A673 (cell line): ENCODE data around the gene EPC1. TPM values are rescaled to one million over a fixed set of nuclear protein-coding genes. Genes with fewer than 3 reads are reported as not detected.

ENCODE experiments used
- BruUV-seq: library from RNA; stranded (reverse); fragments of 400-500 nt; replicated peaks from 2 replicates; lab custom pipeline; 2021; lab: Mats Ljungman, UMichigan
- CTCF ChIA-PET: fragments of 300-600 bp; sonication (Branson Sonifier 250); formaldehyde crosslinking; loops from one replicate; lab custom pipeline; 2022; ENCODE audit warnings: antibody characterized with exemption; lab: Charles Lee
- POLR2A ChIA-PET: fragments of 300-600 bp; sonication (Branson Sonifier 250); formaldehyde crosslinking; loops from one replicate; lab custom pipeline; 2022; ENCODE audit warnings: antibody characterized with exemption; ENCODE audit not compliant: low non-redundant PET; lab: Charles Lee
- DNase-seq: peaks from one replicate; pipeline ENCODE4 v3.0.0-alpha.2; 2015; ENCODE audit warnings: low spot score
- H3K27ac ChIP-seq: fragments of 200-600 bp; sonication (generic); 2 replicates; pipeline ENCODE4 v1.5.1; 2016; ENCODE audit warnings: mixed run types, low read depth, mild to moderate bottlenecking, mixed read lengths, antibody characterized with exemption, low read length; ENCODE audit not compliant: poor library complexity, severe bottlenecking
- H3K27me3 ChIP-seq: fragments of 200-600 bp; sonication (generic); replicated peaks from 2 replicates; pipeline ENCODE4 v1.6.1; 2017; ENCODE audit warnings: mixed run types, low read depth, mild to moderate bottlenecking, mixed read lengths, antibody characterized with exemption, low read length; ENCODE audit not compliant: insufficient read depth, poor library complexity
- H3K36me3 ChIP-seq: fragments of 200-600 bp; sonication (generic); 2 replicates; pipeline ENCODE4 v1.6.1; 2016; ENCODE audit warnings: mixed run types, mild to moderate bottlenecking, mixed read lengths, antibody characterized with exemption, low read length; ENCODE audit not compliant: insufficient read depth, poor library complexity, severe bottlenecking
- H3K4me1 ChIP-seq: fragments of 200-600 bp; sonication (generic); 2 replicates; pipeline ENCODE4 v1.6.1; 2017; ENCODE audit warnings: mixed run types, mild to moderate bottlenecking, mixed read lengths, antibody characterized with exemption, low read length; ENCODE audit not compliant: insufficient read depth, poor library complexity, severe bottlenecking
- H3K4me3 ChIP-seq: fragments of 200-600 bp; sonication (generic); 2 replicates; pipeline ENCODE4 v1.5.1; 2016; ENCODE audit warnings: low read depth, mixed run types, mild to moderate bottlenecking, mixed read lengths, low read length; ENCODE audit not compliant: poor library complexity, severe bottlenecking
- H3K9me3 ChIP-seq: fragments of 200-600 bp; sonication (generic); 2 replicates; pipeline ENCODE4 v1.6.1; 2016; ENCODE audit warnings: mixed run types, low read depth, mild to moderate bottlenecking, mixed read lengths, antibody characterized with exemption, low read length; ENCODE audit not compliant: poor library complexity, severe bottlenecking
- EZH2 ChIP-seq: fragments of 200-600 bp; sonication (generic); IDR thresholded peaks from 2 replicates; pipeline ENCODE4 v1.6.1; 2017; ENCODE audit warnings: borderline replicate concordance, low read depth, mild to moderate bottlenecking, mixed read lengths, antibody characterized with exemption, low read length; ENCODE audit not compliant: poor library complexity, severe bottlenecking
- intact Hi-C: fragments of 100-400 bp; cut with micrococcal nuclease; formaldehyde crosslinking; loops from one replicate; pipeline ENCODE4 v1.10.0; 2022; ENCODE audit not compliant: unreplicated experiment
- total RNA-seq: library from RNA; stranded (reverse); gene quantifications from 2 replicates; pipeline ENCODE4 v1.2.3, GENCODE V29; 2021
- TF ChIP-seq, protein P1 (sequence below): fragments of 300-800, 200-600 bp; sonication (generic); conservative IDR thresholded peaks from 2 replicates; pipeline ENCODE4 v1.5.1; 2017; ENCODE audit warnings: low read depth, mild to moderate bottlenecking, antibody characterized with exemption, low read length, moderate library complexity, mixed read lengths

The EPC1 gene
- total RNA-seq, 1 experiment from 2014 or later: 75.8 TPM

GRCh38 chr10:32298075-32298812 is 48.7 kb downstream of the EPC1 start:
- Histone ChIP-seq H3K27me3 (no peaks in the 10 kb centered on the region), H3K4me1 (peaks cover 15% of the 10 kb centered on the region), H3K9me3 (no peaks in the 10 kb centered on the region), H3K27ac (no peak overlapping the region), H3K36me3 (peaks cover 56% of the 10 kb centered on the region), H3K4me3 (no peak overlapping the region)
- TF ChIP-seq EZH2: no peak
- TF ChIP-seq, protein P1, sequence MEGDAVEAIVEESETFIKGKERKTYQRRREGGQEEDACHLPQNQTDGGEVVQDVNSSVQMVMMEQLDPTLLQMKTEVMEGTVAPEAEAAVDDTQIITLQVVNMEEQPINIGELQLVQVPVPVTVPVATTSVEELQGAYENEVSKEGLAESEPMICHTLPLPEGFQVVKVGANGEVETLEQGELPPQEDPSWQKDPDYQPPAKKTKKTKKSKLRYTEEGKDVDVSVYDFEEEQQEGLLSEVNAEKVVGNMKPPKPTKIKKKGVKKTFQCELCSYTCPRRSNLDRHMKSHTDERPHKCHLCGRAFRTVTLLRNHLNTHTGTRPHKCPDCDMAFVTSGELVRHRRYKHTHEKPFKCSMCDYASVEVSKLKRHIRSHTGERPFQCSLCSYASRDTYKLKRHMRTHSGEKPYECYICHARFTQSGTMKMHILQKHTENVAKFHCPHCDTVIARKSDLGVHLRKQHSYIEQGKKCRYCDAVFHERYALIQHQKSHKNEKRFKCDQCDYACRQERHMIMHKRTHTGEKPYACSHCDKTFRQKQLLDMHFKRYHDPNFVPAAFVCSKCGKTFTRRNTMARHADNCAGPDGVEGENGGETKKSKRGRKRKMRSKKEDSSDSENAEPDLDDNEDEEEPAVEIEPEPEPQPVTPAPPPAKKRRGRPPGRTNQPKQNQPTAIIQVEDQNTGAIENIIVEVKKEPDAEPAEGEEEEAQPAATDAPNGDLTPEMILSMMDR: no peak
- intact Hi-C loops: no loop called here
- ChIA-PET CTCF (no interaction called here), POLR2A (no interaction called here)
- no peak for DNase-seq
- BruUV-seq: no TSS peak

- no peak for TF ChIP-seq EZH2
- TF ChIP-seq, protein P1: no peak
- no peak for DNase-seq
- ChIA-PET CTCF (no interaction called here), POLR2A (no interaction called here)
- no peak overlapping the region for H3K27ac ChIP-seq
- intact Hi-C loops: no loop called here
- no peak overlapping the region for H3K4me3 ChIP-seq
- no TSS peak for BruUV-seq
- H3K4me1 ChIP-seq: peaks cover 19% of the 10 kb centered on the region
- H3K9me3 ChIP-seq: no peaks in the 10 kb centered on the region
- H3K36me3 ChIP-seq: peaks cover 65% of the 10 kb centered on the region
- H3K27me3 ChIP-seq: no peaks in the 10 kb centered on the region
These were observed 51.9 kb downstream of the EPC1 start for GRCh38 chr10:32295027-32295426.

- ChIA-PET POLR2A (interaction anchor here (0.6 kb wide), 1 partner anchor 21 kb away, joined by 3 read pairs; no protein-coding TSS in a partner anchor), CTCF (no interaction called here)
- TF ChIP-seq, protein P1: no peak
- TF ChIP-seq EZH2: no peak
- Histone ChIP-seq H3K27ac (no peak overlapping the region), H3K4me1 (peaks cover 19% of the 10 kb centered on the region), H3K9me3 (no peaks in the 10 kb centered on the region), H3K4me3 (no peak overlapping the region), H3K36me3 (peaks cover 68% of the 10 kb centered on the region), H3K27me3 (no peaks in the 10 kb centered on the region)
- DNase-seq: no peak
- no TSS peak for BruUV-seq
- intact Hi-C loops: no loop called here
These were observed 53.4 kb downstream of the EPC1 start for GRCh38 chr10:32293581-32293980.
